Gastroesophageal sphincter (tissue), 4 donors: ENCODE data around the gene ZGPAT. TPM values are rescaled to one million over a fixed set of nuclear protein-coding genes. Genes with fewer than 3 reads are reported as not detected.

Experiments
- ATAC-seq: fragments of 150-250 bp; one replicate; pipeline ENCODE4 v1.9.1; 2016; ENCODE audit warnings: mild to moderate bottlenecking, moderate library complexity
- H3K27ac ChIP-seq, 4 donors: fragments of 200-600 bp; sonication (generic) in 3 of 4; 1 replicate in 3 of 4; 2 replicates in 1 of 4; pipeline ENCODE4 v1.5.1; 2016 to 2019
- H3K27me3 ChIP-seq: fragments of 200-600 bp; sonication (generic); one replicate; pipeline ENCODE4 v1.5.1; 2019
- H3K36me3 ChIP-seq, 2 donors: fragments of 200-600 bp; sonication (generic); one replicate each; pipeline ENCODE4 v1.5.1; 2019; ENCODE audit warnings: control low read depth in 1 of 2
- H3K4me1 ChIP-seq, 3 donors: fragments of 200-600 bp; sonication (generic); 1 replicate in 2 of 3; 2 replicates in 1 of 3; pipeline ENCODE4 v1.5.1; 2016 to 2019; ENCODE audit warnings: control low read depth in 2 of 3
- H3K4me3 ChIP-seq, 2 donors: fragments of 200-600 bp; sonication (generic); one replicate each; pipeline ENCODE4 v1.5.1; 2019; ENCODE audit warnings: mild to moderate bottlenecking in 1 of 2, moderate library complexity in 1 of 2
- H3K9me3 ChIP-seq, 3 donors: fragments of 200-600 bp; sonication (generic); one replicate each; pipeline ENCODE4 v1.5.1; 2017 to 2019; ENCODE audit warnings: control low read depth in 2 of 3
- EP300 ChIP-seq: sonication (generic); formaldehyde crosslinking; IDR thresholded peaks from one replicate; pipeline ENCODE4 v1.6.1; 2017; ENCODE audit warnings: antibody characterized with exemption, mild to moderate bottlenecking
- POLR2A ChIP-seq, 2 donors: fragments of 450-650 bp; IDR thresholded peaks; one replicate each; pipeline ENCODE4 v1.6.1; 2017; ENCODE audit warnings: antibody characterized with exemption in 2 of 2, mild to moderate bottlenecking in 2 of 2, moderate library complexity in 1 of 2
- POLR2AphosphoS5 ChIP-seq: sonication (generic); formaldehyde crosslinking; IDR thresholded peaks from one replicate; pipeline ENCODE4 v1.6.1; 2017; ENCODE audit warnings: antibody characterized with exemption
- WGBS, 2 donors: methylation state at CpG; one replicate each; pipeline ENCODE4 v1.1.5; 2018; ENCODE audit warnings: low coverage in 1 of 2; 5-methylcytosine and 5-hydroxymethylcytosine counted together
- total RNA-seq, 4 donors: library from RNA; depleted of rRNA; stranded (reverse); fragments of >200 nt; gene quantifications; one replicate each; pipeline ENCODE4 v1.1.0, GENCODE V29; 2016
- TF ChIP-seq, protein P1 (sequence below), 4 experiments: fragments of 200-600 bp in 2 of 4; fragments of 450-650 bp in 2 of 4; sonication (generic) in 1 of 4; IDR thresholded peaks; one replicate each; pipeline ENCODE4 v1.5.1; 2017 to 2019; ENCODE audit warnings: antibody characterized with exemption in 4 of 4, mild to moderate bottlenecking in 2 of 4, moderate library complexity in 2 of 4

The ZGPAT gene
- total RNA-seq, 4 donors from 2014 or later, result 21.7 to 51.7 (median 32.9) TPM

DNA sequence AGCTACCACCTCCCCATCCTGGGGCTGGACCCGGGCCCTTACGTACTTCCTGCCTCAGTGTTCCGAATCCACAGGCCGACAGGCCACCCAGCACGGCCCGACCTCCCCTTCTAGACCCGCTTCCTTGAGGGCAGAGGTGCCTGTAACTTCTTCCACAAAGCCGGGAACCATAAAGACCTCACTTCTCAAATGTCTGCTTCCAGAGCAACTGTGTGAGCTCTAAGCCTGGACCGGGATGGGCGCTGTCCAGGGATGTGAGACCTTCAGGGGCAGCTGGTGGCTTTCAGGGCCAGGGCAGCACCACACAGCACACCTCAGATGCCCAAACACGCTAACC lies 41.1 kb downstream of the ZGPAT start:
- Histone ChIP-seq H3K27ac (no peak overlapping the region), H3K9me3 (no peaks in the 10 kb centered on the region), H3K4me1 (no peaks in the 10 kb centered on the region), H3K4me3 (no peak overlapping the region), H3K36me3 (peaks cover 0 to 41% of the 10 kb centered on the region in 2 donors), H3K27me3 (no peaks in the 10 kb centered on the region)
- ATAC-seq, result no peak
- WGBS, 2 donors, result 85 to 100% methylated on average over 1 to 7 of the region's 11 CpGs
- TF ChIP-seq EP300 (no peak), POLR2A (IDR thresholded peaks at IDR 0.05) (no peak), POLR2AphosphoS5 (no peak)
- TF ChIP-seq, protein P1, sequence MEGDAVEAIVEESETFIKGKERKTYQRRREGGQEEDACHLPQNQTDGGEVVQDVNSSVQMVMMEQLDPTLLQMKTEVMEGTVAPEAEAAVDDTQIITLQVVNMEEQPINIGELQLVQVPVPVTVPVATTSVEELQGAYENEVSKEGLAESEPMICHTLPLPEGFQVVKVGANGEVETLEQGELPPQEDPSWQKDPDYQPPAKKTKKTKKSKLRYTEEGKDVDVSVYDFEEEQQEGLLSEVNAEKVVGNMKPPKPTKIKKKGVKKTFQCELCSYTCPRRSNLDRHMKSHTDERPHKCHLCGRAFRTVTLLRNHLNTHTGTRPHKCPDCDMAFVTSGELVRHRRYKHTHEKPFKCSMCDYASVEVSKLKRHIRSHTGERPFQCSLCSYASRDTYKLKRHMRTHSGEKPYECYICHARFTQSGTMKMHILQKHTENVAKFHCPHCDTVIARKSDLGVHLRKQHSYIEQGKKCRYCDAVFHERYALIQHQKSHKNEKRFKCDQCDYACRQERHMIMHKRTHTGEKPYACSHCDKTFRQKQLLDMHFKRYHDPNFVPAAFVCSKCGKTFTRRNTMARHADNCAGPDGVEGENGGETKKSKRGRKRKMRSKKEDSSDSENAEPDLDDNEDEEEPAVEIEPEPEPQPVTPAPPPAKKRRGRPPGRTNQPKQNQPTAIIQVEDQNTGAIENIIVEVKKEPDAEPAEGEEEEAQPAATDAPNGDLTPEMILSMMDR (IDR thresholded peaks at IDR 0.05), result no peak

DNA sequence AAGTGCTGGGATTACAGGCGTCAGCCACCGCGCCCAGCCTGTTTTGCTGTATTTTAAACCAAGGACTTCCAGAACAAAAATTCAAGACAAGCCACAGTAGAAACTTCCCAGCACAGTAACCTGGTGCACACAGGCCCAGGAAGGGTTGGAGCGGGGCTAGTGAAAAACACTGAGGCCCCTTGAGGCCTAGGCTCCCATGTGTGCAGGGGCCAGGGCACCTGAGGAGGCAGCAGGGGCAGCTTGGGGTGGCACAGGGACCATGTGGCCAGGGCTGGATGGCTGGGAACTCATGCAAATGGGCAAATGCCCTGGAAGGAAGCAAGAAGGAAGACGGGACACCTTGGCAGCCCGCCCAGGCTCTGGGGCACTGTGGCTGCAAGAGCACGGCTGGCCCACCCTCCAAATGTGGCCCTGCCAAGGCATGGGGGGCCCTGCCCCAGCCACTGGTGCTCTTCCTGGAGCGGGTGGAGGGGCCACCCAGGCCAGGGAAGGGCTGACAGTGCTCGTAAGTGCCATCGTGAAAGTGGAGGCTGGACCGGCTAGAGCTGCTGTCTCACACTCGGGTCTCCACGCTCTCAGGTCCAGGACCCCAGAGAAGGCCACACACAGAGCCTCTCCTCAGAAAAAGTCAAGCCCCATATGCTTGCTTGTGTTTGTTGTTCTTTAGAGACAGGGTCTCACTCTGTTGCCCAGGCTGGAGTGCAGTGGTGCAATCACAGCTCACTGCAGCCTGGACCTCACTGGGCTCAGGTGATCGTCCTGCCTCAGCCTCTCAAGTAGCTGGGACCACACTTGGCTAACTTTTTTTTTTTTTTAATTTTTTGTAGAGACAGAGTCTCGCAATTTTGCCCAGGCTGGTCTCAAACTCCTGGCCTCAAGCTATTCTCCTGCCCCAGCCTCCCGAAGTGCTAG lies 42.0 kb downstream of the ZGPAT start:
- TF ChIP-seq, protein P1 (IDR thresholded peaks at IDR 0.05), result no peak
- TF ChIP-seq POLR2A (IDR thresholded peaks at IDR 0.05), result no peak
- TF ChIP-seq EP300, result no peak
- TF ChIP-seq POLR2AphosphoS5, result no peak
- ATAC-seq, result no peak
- H3K9me3 ChIP-seq, result no peaks in the 10 kb centered on the region
- H3K27me3 ChIP-seq, result no peaks in the 10 kb centered on the region
- H3K36me3 ChIP-seq, result peaks cover 0 to 37% of the 10 kb centered on the region in 2 donors
- H3K4me1 ChIP-seq, result no peaks in the 10 kb centered on the region
- no peak overlapping the region for H3K27ac ChIP-seq
- H3K4me3 ChIP-seq, result no peak overlapping the region
- 90 to 94% methylated on average over 7 to 10 of the region's 16 CpGs for WGBS, 2 donors

DNA sequence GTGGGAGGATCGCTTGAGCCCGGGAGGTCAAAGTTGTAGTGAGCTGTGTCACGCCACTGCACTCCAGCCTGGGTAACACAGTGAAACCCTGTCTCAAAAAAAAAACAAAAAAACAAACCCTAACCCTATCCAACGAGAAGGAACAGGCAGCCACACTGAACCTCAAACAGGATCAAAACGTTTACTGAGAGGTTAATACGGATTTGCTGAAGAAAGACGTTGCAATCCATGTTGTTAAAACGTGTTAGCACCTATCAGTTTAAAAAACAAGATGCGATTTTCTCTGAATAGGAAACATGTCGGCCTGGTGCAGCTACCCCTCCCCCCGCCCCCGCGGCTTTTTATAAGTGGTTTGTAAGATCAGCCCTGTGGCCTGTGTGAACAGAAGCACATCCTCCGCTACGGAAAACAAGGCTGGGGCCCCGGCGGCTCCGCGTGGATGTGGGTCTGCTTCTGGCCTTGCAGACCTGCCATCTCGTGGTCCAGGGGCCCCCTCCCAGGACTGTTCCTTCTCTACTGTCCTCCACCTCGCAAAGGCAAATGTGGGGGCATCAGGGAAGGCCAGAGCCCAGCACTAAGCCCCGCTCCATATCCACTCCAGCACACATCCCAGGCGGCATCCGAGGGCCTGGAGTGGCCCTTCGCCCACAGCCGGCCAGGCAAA lies 43.1 kb downstream of the ZGPAT start:
- no peak overlapping the region for H3K4me3 ChIP-seq
- H3K27me3 ChIP-seq, result no peaks in the 10 kb centered on the region
- WGBS, 2 donors, result 65 to 75% methylated on average over 15 to 16 of the region's 26 CpGs
- H3K4me1 ChIP-seq, result no peaks in the 10 kb centered on the region
- TF ChIP-seq POLR2AphosphoS5, result no peak
- TF ChIP-seq POLR2A (IDR thresholded peaks at IDR 0.05), result no peak
- no peak for TF ChIP-seq EP300
- TF ChIP-seq, protein P1 (IDR thresholded peaks at IDR 0.05), result no peak
- ATAC-seq, result no peak
- peaks cover 0 to 30% of the 10 kb centered on the region in 2 donors for H3K36me3 ChIP-seq
- H3K9me3 ChIP-seq, result no peaks in the 10 kb centered on the region
- H3K27ac ChIP-seq, result no peak overlapping the region

DNA sequence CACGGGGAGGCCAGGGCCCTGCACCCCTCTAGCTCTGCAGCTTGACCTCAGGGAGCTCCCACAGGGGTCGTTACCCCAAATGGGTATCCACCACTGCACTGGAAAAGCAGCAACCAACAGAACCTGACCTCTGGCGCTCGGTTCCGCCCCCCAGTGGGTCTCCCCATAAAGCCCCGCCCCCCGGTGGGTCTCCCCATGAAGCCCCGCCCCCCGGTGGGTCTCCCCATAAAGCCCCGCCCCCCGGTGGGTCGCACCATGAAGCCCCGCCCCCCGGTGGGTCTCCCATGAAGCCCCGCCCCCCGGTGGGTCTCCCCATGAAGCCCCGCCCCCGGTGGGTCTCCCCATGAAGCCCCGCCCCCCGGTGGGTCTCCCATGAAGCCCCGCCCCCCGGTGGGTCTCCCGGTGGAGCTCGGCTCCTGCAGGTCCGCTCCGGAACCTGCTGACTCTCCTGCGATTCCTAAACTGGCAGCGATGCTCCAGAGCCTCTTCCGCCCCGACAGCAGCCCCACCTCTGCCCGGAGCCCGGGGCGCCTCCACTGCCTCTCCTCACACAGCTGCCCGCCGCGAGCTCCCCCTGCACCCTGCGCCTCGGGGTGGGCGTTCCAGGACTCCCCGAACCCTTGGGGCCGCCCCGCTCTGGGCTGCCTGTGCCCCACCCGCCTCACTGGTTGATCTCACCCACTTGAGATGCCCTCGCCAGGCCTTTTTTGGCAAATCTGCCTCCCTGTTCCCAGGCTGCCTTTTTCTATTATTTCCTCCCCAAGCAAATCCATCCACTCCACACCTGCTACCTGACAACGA lies 43.8 kb downstream of the ZGPAT start:
- no peaks in the 10 kb centered on the region for H3K4me1 ChIP-seq
- no peak overlapping the region for H3K4me3 ChIP-seq
- H3K9me3 ChIP-seq, result no peaks in the 10 kb centered on the region
- ATAC-seq, result no peak
- WGBS, 2 donors, result 90 to 100% methylated on average over 3 to 9 of the region's 45 CpGs
- TF ChIP-seq EP300 (no peak), POLR2AphosphoS5 (no peak), POLR2A (IDR thresholded peaks at IDR 0.05) (no peak)
- TF ChIP-seq, protein P1 (IDR thresholded peaks at IDR 0.05), result no peak
- peaks cover 0 to 23% of the 10 kb centered on the region in 2 donors for H3K36me3 ChIP-seq
- no peaks in the 10 kb centered on the region for H3K27me3 ChIP-seq
- no peak overlapping the region for H3K27ac ChIP-seq
